NCI-H2171 (cell line): ENCODE data around the gene GMCL2.

Source experiments
- DNase-seq: peaks from one replicate; lab custom pipeline; 2025; lab: John Stamatoyannopoulos, UW

The GMCL2 gene

DNA sequence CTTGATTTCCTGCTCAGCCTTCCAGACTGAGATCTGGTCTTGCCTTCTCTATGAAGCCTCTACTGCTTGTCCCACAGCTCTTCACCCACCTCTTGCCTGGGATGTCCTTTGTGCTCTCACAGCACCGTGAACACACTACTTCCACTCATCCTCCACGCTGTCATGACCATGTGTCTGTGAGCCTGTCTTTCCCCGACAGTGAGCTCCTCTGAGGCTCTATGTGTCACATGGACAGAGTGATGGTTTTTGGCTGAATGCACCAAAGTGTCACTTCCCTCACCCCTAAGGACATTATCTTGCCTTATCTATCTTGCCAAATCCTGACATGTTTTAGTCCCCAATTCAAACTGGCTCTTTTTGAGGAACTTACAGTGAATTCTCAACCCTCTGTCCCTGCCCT is 34.1 kb upstream of the GMCL2 start:
- no peak for DNase-seq

DNA sequence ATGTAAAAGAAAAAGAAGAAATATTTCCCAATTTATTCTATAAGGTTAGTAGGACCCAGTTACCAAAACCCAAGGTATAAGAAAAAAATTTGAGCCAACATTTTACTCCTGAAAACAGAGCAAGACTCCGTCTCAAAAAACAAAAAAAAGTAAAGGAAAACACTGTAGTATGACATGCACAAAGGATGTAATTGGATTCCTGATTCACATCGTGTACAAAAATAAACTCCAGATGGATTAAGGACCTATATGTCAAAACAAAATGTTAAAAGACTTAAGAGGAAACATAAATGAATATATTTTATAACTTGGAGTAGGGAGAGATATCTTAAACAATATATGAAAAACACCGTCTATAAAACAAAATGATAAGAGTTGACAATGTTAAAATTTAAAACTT is 31.7 kb upstream of the GMCL2 start:
- no peak for DNase-seq

- DNase-seq: no peak
Observed at GRCh38 chr5:178218237-178218776, 31.1 kb upstream of the GMCL2 start.

DNA sequence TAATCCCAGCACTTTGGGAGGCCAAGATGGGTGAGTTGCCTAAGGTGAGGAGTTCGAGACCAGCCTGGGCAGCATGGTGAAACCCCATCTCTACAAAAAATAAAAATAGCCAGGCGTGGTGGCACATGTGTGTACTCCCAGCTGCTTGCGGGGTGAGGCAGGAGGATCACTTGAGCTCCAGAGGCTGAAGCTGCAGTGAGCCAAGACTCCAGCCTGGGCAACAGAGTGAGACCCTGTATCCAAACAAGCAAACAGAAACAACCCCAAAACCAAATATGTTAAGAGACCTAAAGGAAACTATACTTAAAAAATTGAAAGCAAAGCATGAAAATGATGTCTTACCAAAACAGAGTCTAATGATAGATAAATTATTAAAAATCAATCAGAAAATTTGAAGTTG is 29.6 kb upstream of the GMCL2 start:
- no peak for DNase-seq

DNA sequence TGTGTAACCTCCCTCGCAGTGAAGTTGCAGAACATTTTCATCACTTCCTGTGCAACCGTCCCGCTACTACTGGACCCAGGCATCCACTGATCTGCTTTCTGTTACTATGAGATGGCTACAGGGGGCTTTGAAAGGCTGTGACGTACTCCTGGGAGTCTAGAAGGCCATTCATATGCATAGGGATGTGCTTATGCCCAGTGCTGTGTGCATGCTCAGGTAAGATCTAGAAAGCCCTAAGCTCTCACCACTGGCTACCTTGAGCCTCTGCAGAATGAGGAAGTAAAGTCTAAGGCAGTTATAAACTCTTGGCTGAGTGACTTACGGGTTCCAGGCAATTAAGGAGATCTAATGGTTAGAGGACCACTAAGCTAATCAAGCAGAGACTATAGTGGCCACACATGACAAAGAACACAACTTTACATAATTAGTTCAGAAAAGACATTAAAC is 28.9 kb upstream of the GMCL2 start:
- DNase-seq: no peak

GRCh38 chr5:178215280-178216002 is 28.3 kb upstream of the GMCL2 start:
- DNase-seq: no peak

DNA sequence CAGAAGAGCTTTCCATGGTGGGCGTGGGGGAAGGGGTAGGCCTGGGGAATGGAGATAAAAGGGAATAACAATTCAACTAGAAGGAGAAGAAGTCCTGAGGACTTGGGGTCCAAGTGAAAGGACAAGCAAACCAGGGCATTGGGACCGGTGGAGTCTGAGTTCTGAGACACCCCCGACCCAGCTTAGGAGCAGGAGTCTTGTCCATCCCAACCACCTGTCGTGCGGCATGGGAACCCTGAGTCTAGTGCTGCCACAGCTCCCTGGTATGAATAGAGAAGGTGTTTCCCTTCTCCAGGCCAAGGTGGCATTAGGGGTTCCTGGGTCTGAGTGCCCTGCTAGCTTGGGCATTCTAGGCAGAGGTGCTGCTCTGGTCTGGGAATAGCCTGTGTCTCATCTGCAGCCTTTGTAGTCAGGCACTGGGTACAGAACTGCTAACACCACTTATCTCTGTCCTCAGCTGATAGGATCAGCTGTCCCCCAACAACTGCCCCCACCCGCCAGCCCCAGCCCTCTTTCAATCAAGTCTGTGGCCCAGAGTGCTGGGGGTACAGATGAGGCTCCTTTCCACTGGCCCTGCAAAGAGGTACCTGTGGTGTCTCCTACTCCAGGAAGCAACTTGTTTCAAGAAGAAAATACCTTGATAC is 27.1 kb upstream of the GMCL2 start:
- DNase-seq: no peak

DNA sequence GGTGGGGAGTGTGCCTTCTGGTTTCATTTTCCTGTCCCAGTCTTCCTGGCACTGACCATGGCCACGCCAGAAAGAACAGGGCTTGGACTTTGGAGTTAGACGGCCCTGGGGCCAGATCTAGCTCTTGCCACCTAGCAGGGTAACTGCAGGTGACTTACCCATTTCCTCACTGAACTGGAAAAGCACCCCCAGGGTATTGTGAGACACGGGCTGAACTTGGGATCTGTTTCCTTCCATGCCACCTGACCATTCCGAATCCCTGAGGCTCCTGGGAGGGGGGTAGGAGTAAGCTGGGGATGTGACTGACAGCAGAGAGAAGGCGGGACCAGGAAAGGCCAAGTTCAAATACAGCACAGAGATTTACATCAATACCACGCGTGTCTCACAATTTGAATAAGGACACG is 26.6 kb upstream of the GMCL2 start:
- DNase-seq: no peak

- no peak for DNase-seq
Observed at GRCh38 chr5:178213003-178213461, 25.9 kb upstream of the GMCL2 start.

- DNase-seq: no peak
Observed at GRCh38 chr5:178212241-178213002, 25.3 kb upstream of the GMCL2 start.

DNA sequence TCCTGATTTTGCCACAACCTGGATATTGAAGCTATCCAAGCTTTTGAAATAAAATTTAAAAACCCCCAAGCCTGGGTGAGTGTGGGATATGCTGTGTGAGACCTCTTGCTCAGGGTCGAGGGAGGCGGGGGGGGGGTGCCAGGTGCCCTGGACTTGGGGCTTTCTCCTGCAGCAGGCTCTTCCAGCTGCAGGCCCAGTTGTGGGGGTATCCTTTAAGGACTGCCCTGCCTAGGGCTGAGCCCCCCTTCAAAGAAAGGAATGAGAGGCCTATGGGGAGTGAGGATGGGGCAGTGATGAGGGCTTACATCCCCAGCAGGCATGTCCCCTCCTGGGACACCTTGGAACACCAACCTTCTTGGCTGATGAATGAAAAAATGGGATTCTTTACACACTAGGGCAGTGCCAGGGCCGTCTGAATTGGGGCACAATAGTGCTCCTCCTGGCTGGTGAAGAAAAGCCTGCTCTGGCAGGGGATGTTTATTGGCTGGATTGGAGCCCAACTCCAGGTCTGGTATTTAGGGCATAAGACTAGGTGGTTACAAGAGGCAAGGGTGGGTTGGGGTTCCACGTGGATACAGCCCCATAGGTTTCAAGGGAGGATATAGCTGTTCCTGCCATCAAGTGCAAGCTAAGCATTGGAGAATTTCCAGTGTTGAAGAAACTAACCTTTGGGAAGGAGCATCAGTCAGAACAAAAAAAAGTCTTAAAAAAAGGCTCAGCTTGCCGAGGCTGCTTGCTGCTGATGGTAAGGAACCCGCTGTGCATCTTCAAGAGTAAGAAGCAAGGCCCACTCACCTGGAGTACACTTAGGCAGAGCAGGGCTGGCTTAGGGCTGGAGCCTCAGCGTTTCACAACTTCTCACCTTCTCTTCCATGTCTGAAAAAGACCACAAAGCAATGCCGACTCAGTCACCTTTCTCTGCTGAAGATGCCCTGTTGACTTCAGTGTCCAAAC is 24.2 kb upstream of the GMCL2 start:
- DNase-seq: no peak

GRCh38 chr5:178210686-178211085 is 23.5 kb upstream of the GMCL2 start:
- no peak for DNase-seq

DNA sequence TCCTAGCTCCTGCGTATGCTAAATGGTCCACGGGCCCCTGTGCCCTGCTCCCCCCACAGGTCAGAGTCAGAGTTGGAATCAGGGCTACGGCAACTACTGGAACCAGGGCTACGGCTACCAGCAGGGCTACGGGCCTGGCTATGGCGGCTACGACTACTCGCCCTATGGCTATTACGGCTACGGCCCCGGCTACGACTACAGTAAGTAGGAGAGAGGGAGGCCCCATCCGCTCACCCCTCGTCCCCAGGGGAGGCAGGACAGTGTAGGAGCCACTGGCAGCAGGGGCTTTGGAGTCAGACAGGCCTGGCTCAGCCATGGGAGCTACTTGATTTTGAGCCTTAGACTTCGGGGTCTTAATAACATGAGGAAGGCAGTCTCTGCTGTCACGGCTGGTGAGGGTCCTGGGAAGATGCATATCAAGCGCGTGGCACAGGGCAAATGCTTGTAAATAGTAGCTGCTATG is 22.9 kb upstream of the GMCL2 start:
- DNase-seq: no peak

GRCh38 chr5:178209334-178210072 is 22.3 kb upstream of the GMCL2 start:
- no peak for DNase-seq

DNA sequence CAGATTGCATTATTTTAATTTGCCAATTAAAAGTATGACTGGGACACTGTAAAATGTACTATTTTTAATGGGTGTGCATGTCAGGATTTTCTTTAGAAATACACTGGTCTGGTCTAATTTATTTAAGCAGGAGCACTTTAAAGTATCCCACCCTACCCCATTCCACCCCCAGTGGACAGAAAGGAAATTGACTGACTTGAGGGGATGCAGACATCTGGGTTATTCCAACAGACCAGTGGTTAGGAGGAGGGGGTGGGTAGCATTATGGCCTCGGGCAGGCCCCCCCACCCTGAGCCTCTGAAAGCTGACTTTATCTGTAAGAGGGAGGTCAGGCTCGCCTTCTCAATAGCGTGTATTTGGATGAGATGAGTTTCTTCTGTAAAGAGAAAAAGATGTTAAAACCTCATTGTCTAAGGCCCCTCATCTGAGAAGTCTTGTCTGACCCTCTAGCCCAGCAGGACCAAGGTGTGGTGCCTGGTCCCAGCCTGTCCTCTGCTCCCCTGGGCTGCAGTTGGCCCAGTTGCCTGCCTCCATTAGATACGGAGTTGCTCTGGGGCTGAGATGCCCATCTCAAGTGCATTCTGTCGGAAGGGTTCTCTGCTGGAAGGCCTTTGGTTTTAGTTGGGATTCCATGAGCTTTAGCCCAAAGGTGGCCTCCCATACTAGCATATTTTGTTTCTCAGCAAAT is 21.5 kb upstream of the GMCL2 start:
- DNase-seq: no peak

- DNase-seq: no peak
Observed at GRCh38 chr5:178207917-178208280, 20.7 kb upstream of the GMCL2 start.

DNA sequence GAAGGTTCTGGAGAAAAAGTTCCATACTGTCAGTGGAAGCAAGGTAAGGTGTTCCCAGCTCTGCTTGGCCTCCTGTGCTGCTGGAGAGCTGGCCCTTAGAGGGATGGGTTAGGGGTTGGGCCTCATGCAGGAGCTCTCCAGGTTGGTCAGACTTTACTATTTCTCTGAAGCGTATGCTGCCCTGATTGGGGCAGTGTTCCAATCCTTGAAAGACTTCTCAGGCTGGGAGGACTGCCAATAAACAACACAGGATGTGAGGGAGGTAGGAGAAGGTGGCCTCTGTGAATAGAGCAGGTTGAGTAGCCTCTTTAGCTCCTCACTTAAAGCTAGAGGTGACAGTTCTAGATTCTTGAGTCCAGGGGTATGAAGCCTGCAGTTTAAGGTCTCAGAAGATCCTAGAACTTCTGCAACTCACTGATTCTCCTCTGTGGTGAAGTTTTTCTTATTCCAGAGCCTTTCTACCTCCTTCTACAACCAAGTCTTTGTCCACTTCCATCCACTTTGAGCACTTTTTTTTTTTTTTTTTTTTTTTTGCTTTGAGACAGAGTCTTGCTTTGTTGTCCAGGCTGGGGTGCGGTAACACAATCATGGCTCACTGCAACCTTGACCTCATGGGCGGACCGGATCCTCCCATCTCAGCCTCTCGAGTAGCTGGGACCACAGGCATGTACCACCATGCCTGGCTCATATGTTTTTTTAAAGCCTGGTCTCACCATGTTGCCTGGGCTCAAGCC is 20.2 kb upstream of the GMCL2 start:
- no peak for DNase-seq

GRCh38 chr5:178206166-178207101 is 19.3 kb upstream of the GMCL2 start:
- DNase-seq: no peak

DNA sequence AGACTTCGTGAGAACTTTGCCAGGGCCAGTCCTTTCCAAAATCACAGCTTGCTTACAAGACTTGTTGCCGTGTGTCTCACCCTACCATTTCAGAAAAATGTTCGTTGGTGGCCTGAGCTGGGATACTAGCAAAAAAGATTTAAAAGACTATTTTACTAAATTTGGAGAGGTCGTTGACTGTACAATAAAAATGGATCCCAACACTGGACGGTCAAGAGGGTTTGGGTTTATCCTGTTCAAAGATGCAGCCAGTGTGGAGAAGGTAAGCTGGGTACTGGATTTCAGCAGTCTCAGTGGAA is 18.5 kb upstream of the GMCL2 start:
- no peak for DNase-seq
